ENCODE data around the gene PRXL2A.

PRXL2A gene

DNA sequence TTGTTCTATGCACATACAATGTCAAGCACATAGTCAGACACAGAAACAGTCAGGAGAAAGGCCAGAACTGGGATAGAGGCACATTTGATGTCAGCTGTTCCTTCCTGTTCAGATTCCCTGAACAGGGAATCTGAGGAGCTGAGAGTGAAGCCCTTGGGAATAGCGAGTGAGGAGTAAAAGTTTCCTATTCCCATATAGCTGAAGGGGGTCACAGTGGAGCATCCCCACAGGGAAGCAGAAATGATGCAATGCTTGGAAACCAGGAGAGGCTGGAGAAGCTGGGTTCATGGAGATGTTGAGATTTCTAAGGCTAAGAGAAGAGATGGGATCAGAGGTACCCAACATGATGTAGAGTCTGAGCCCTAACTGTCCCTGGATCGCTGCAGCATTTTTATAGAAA lies 11.3 kb upstream of the PRXL2A start:
- POLR2A ChIA-PET, result no interaction called here

DNA sequence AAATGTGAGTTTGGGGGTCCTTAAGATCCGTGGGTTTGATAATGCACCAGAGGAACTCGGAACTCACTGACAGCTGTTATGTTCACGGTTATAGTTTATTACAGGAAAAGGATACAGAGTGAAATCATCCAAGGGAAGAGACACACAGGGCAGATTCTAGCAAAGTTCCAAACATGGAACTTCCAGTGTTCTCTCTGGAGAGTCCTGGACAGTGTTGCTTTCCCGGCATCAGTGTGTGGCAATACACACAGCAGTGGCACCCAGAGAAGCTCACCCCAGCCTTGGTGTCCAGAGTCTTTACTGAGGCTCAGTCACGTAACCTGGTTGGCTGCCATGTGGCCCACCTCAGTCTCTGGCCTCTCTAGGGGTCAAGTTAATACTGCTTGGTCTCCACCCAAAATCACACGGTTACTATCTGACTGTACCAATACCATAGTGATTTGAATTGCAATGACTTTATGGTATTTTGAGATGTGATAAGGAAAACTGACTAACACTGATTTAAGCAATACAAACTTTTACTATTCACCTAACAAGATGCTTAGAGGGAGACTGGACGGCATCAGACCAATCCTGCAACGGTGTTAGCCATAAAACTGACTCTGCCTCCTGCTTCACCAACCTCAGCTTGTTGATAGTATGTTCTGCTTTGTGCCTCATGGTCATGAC lies 8.1 kb upstream of the PRXL2A start:
- ChIA-PET POLR2A (no interaction called here), CTCF (no interaction called here)
- DNase-seq (ENCODE audit: low read depth, low spot score), result no peak
- H3K4me3 ChIP-seq (ENCODE audit: low read depth, low read length), result no peak overlapping the region
- TF ChIP-seq, protein P1, sequence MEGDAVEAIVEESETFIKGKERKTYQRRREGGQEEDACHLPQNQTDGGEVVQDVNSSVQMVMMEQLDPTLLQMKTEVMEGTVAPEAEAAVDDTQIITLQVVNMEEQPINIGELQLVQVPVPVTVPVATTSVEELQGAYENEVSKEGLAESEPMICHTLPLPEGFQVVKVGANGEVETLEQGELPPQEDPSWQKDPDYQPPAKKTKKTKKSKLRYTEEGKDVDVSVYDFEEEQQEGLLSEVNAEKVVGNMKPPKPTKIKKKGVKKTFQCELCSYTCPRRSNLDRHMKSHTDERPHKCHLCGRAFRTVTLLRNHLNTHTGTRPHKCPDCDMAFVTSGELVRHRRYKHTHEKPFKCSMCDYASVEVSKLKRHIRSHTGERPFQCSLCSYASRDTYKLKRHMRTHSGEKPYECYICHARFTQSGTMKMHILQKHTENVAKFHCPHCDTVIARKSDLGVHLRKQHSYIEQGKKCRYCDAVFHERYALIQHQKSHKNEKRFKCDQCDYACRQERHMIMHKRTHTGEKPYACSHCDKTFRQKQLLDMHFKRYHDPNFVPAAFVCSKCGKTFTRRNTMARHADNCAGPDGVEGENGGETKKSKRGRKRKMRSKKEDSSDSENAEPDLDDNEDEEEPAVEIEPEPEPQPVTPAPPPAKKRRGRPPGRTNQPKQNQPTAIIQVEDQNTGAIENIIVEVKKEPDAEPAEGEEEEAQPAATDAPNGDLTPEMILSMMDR (IDR thresholded peaks at IDR 0.05; ENCODE audit: insufficient read depth, low read length, missing control alignments), result no peak

More for the DNA sequence above, 11.3 kb upstream of the PRXL2A start:
- TF ChIP-seq, protein P1 (IDR thresholded peaks at IDR 0.05; ENCODE audit: insufficient read depth, low read length, missing control alignments), result no peak
- no peak for DNase-seq (ENCODE audit: low read depth, low spot score)
- CTCF ChIA-PET, result no interaction called here
- H3K4me3 ChIP-seq (ENCODE audit: low read depth, low read length), result no peak overlapping the region

DNA sequence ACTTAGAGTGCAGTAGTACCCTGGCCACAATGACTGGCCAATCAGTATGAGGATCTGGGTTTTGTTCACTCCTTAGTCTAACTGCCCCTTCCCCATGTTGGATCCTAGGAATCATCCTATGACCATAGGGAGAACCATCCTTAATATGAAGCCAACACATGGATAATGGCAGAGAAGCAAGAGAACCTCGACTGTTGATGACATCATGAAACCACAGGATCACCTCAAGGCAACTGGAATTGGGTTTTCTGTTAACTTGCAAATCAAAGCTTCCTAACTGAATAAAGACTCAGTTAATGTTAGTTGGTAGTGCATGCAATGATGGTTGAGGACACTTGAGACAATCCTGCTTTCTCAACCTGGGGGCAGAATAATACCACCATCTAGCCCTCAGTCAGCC lies 3.3 kb upstream of the PRXL2A start:
- TF ChIP-seq, protein P1 (IDR thresholded peaks at IDR 0.05; ENCODE audit: insufficient read depth, low read length, missing control alignments), result no peak
- no peak for DNase-seq (ENCODE audit: low read depth, low spot score)
- POLR2A ChIA-PET, result no interaction called here
- H3K4me3 ChIP-seq (ENCODE audit: low read depth, low read length), result no peak overlapping the region
- CTCF ChIA-PET, result interaction anchor here (1.0 kb wide), 2 partner anchors 27 to 257 kb away, joined by 3 to 4 read pairs; no protein-coding TSS in a partner anchor

DNA sequence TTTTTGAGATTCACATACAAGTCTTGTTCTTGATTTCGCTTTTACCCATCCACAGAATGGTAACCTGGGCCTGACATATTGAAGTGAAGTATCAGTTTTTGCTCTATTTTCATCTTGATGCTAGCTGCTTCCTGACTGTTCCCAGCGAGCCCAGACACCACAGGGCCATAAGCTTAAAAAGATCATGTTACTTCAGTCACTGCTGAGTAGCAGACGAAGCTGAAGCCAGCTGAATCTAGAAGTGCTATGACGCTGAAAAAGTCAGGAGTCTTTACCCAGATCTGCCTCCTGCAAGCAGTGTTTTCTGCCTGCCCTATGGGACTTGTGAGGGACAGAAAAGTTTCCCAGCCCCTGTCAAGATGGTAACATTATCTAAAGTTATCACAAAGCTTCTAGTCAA lies 2.7 kb upstream of the PRXL2A start:
- TF ChIP-seq, protein P1 (IDR thresholded peaks at IDR 0.05; ENCODE audit: insufficient read depth, low read length, missing control alignments), result no peak
- no peak overlapping the region for H3K4me3 ChIP-seq (ENCODE audit: low read depth, low read length)
- no peak for DNase-seq (ENCODE audit: low read depth, low spot score)
- ChIA-PET CTCF (interaction anchor here (1.0 kb wide), 2 partner anchors 28 to 256 kb away, joined by 3 to 4 read pairs; no protein-coding TSS in a partner anchor), POLR2A (no interaction called here)

DNA sequence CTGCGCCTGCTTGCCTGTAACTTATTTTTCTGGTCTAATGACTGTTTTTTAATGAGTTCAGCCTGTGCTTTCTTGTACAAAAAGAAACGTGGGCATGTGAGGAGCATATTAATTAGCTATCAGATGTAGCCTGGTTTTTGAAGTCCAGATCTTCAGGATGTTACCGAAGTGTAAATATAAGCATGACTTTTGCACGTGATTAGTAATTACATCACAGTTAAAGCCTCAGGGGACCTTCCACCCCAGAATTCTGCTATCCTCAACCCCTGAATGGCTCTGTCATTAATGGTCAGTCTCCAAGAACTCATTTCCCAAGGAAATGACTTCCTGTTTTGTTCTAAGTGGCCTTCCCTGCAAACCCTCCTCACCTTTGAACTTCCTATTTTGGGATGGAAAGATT lies 2.1 kb upstream of the PRXL2A start:
- H3K4me3 ChIP-seq (ENCODE audit: low read depth, low read length), result no peak overlapping the region
- ChIA-PET CTCF (no interaction called here), POLR2A (no interaction called here)
- DNase-seq (ENCODE audit: low read depth, low spot score), result no peak
- TF ChIP-seq, protein P1 (IDR thresholded peaks at IDR 0.05; ENCODE audit: insufficient read depth, low read length, missing control alignments), result no peak

DNA sequence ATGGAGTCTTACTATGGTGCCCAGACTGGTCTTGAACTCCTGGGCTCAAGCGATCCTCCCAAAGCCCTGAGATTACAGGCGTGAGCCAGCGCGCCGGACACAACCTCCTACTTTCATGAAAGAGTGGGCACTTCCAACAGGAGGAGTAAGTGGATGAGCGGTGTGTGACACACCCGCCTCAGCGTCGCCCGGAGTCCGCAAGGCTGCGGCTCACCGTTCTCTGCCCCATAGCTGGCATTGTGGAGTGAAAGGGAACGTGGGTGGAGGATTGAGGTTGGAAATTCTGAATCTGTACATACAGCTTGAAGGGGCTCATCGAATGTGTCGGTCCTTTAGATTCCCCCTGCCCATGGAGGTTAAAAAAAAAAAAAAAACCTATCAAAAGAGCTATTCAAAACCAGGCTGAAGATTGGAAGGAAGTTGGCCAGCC lies 524 bp upstream of the PRXL2A start:
- TF ChIP-seq, protein P1 (IDR thresholded peaks at IDR 0.05; ENCODE audit: insufficient read depth, low read length, missing control alignments), result no peak
- H3K4me3 ChIP-seq (ENCODE audit: low read depth, low read length), result peak overlapping the region; percentile 52
- ChIA-PET POLR2A (no interaction called here), CTCF (interaction anchor here (1.2 kb wide), 1 partner anchor 98 kb away, joined by 3 read pairs; no protein-coding TSS in a partner anchor)
- DNase-seq (ENCODE audit: low read depth, low spot score), result no peak

Measured in AG04449 (cell line).